Transverse colon (tissue), 4 donors: ENCODE results near the gene TMEM17. TPM values are rescaled to one million over a fixed set of nuclear protein-coding genes. Genes with fewer than 3 reads are reported as not detected.

Experiments used
- DNase-seq: peaks from one replicate; pipeline ENCODE4 v3.0.0-alpha.2; 2019
- H3K27ac ChIP-seq, 4 donors: fragments of 200-600 bp; sonication (generic); 2 replicates each; pipeline ENCODE4 v1.5.1; 2016 to 2018; ENCODE audit warnings: inconsistent platforms in 4 of 4
- H3K27me3 ChIP-seq: fragments of 200-600 bp; sonication (generic); 2 replicates; pipeline ENCODE4 v1.5.1; 2017; ENCODE audit warnings: inconsistent platforms
- H3K36me3 ChIP-seq, 4 donors: fragments of 200-600 bp; sonication (generic); 2 replicates each; pipeline ENCODE4 v1.5.1; 2017 to 2019; ENCODE audit warnings: inconsistent platforms in 4 of 4
- H3K4me1 ChIP-seq, 4 donors: fragments of 200-600 bp; sonication (generic); 2 replicates each; pipeline ENCODE4 v1.5.1; 2017 to 2020; ENCODE audit warnings: inconsistent platforms in 4 of 4
- H3K4me3 ChIP-seq, 4 donors: fragments of 200-600 bp; sonication (generic); 1 replicate in 1 of 4; 2 replicates in 3 of 4; pipeline versions ENCODE4 v1.5.1 to v1.6.1; 2017 to 2019; ENCODE audit warnings: inconsistent platforms in 4 of 4
- H3K9me3 ChIP-seq, 2 donors: fragments of 200-600 bp; sonication (generic); 2 replicates each; pipeline ENCODE4 v1.5.1; 2017 to 2019; ENCODE audit warnings: inconsistent platforms in 2 of 2
- EP300 ChIP-seq: sonication (generic); formaldehyde crosslinking; IDR thresholded peaks from one replicate; pipeline ENCODE4 v1.6.1; 2017; ENCODE audit warnings: antibody characterized with exemption, low read depth
- POLR2A ChIP-seq: fragments of 450-650 bp; IDR thresholded peaks from one replicate; pipeline ENCODE4 v1.6.1; 2016; ENCODE audit warnings: antibody characterized with exemption, mild to moderate bottlenecking, moderate library complexity
- POLR2AphosphoS5 ChIP-seq, 3 donors: sonication (generic); formaldehyde crosslinking; IDR thresholded peaks; one replicate each; pipeline ENCODE4 v1.6.1; 2016; ENCODE audit warnings: antibody characterized with exemption in 3 of 3
- WGBS, 2 donors: methylation state at CpG; one replicate each; pipeline ENCODE4 v1.1.5; 2018; ENCODE audit warnings: low coverage in 1 of 2; 5-methylcytosine and 5-hydroxymethylcytosine counted together
- in situ Hi-C, 4 donors: fragments of 200-750 bp; cut with MboI; loops; one replicate each; pipeline versions ENCODE4 v1.15.0 to v1.15.1; 2017; ENCODE audit warnings: low sequenced_read_pairs in 3 of 4, low pct_ligation_motif_present in 1 of 4, low pct_unique_long_range_greater_than_20kb in 1 of 4
- intact Hi-C: fragments of 100-400 bp; cut with DNase I; formaldehyde crosslinking; loops from one replicate; pipeline ENCODE4 v1.15.1; 2023; ENCODE audit warnings: low total_unique reads
- total RNA-seq, 4 donors: library from RNA; depleted of rRNA; stranded (reverse); fragments of >200 nt; gene quantifications; one replicate each; pipeline ENCODE4 v1.1.0, GENCODE V29; 2016
- TF ChIP-seq, protein P1 (sequence below), 5 experiments: fragments of 200-600 bp in 3 of 5; fragments of 450-650 bp in 2 of 5; sonication (generic) in 3 of 5; IDR thresholded peaks; 1 replicate in 2 of 5; 2 replicates in 3 of 5; pipeline ENCODE4 v1.5.1; 2016 to 2017; ENCODE audit warnings: antibody characterized with exemption in 5 of 5, inconsistent platforms in 3 of 5, mild to moderate bottlenecking in 2 of 5, moderate library complexity in 1 of 5

TMEM17 gene
- total RNA-seq, 4 donors from 2014 or later, result 0.96 to 1.4 TPM; not detected in 2

GRCh38 chr2:62458206-62458641, 47.8 kb downstream of the TMEM17 start:
- no peak for DNase-seq
- Histone ChIP-seq H3K27ac (no peak overlapping the region), H3K27me3 (no peaks in the 10 kb centered on the region), H3K9me3 (no peaks in the 10 kb centered on the region), H3K36me3 (no peaks in the 10 kb centered on the region), H3K4me1 (peaks cover 4 to 14% (median 8%) of the 10 kb centered on the region in 4 donors), H3K4me3 (no peak overlapping the region)
- TF ChIP-seq POLR2A (no peak), EP300 (no peak), POLR2AphosphoS5 (IDR thresholded peaks at IDR 0.05) (no peak)
- TF ChIP-seq, protein P1, sequence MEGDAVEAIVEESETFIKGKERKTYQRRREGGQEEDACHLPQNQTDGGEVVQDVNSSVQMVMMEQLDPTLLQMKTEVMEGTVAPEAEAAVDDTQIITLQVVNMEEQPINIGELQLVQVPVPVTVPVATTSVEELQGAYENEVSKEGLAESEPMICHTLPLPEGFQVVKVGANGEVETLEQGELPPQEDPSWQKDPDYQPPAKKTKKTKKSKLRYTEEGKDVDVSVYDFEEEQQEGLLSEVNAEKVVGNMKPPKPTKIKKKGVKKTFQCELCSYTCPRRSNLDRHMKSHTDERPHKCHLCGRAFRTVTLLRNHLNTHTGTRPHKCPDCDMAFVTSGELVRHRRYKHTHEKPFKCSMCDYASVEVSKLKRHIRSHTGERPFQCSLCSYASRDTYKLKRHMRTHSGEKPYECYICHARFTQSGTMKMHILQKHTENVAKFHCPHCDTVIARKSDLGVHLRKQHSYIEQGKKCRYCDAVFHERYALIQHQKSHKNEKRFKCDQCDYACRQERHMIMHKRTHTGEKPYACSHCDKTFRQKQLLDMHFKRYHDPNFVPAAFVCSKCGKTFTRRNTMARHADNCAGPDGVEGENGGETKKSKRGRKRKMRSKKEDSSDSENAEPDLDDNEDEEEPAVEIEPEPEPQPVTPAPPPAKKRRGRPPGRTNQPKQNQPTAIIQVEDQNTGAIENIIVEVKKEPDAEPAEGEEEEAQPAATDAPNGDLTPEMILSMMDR (IDR thresholded peaks at IDR 0.05), result no peak
- in situ Hi-C loops (loop anchor here in 2 of 4 donors (5.0 kb wide), 1 partner anchor 319 kb away; no protein-coding TSS in a partner anchor), intact Hi-C loops (loop anchor here (5.0 kb wide), 1 partner anchor 324 kb away; no protein-coding TSS in a partner anchor)
- 89% methylated on average over 10 of the region's 11 CpGs; no CpG with 5 or more reads in 1 of the 2 donors for WGBS, 2 donors

DNA sequence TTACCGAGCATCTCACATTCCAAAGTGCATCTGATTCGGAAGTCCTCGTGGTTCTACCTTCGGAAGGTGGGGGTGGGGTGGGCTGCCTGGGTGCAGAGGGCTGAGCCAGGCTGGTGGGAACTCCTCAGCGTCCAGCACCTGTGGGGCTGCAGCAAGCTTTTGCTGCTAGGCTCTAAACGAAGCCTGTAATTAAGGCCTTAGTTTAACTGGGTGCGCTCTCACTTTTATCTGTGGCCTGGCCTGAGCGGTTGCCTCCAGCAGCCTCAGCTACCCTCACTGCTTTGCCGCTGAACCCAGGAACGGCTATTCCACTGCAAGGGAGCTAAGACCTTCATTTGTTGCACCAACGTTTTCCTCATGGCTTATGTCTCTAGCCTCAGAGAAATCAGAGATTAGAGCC, 48.4 kb downstream of the TMEM17 start:
- Histone ChIP-seq H3K27ac (peak overlapping the region in 3 of 4 donors; percentile 70 to 82 (median 81)), H3K36me3 (no peaks in the 10 kb centered on the region), H3K27me3 (no peaks in the 10 kb centered on the region), H3K4me3 (peak overlapping the region in 3 of 4 donors; percentile 47 to 60 (median 47)), H3K4me1 (peaks cover 4 to 14% (median 8%) of the 10 kb centered on the region in 4 donors), H3K9me3 (no peaks in the 10 kb centered on the region)
- intact Hi-C loops, result loop anchor here (5.0 kb wide), 1 partner anchor 325 kb away; no protein-coding TSS in a partner anchor
- in situ Hi-C loops, result loop anchor here in 2 of 4 donors (5.0 kb wide), 1 partner anchor 320 kb away; no protein-coding TSS in a partner anchor
- WGBS, 2 donors, result 56% methylated on average over 10 of the region's 11 CpGs; no CpG with 5 or more reads in 1 of the 2 donors
- TF ChIP-seq POLR2AphosphoS5 (IDR thresholded peaks at IDR 0.05), result no peak
- no peak for TF ChIP-seq POLR2A
- TF ChIP-seq, protein P1 (IDR thresholded peaks at IDR 0.05), result no peak
- no peak for TF ChIP-seq EP300
- no peak for DNase-seq

DNA sequence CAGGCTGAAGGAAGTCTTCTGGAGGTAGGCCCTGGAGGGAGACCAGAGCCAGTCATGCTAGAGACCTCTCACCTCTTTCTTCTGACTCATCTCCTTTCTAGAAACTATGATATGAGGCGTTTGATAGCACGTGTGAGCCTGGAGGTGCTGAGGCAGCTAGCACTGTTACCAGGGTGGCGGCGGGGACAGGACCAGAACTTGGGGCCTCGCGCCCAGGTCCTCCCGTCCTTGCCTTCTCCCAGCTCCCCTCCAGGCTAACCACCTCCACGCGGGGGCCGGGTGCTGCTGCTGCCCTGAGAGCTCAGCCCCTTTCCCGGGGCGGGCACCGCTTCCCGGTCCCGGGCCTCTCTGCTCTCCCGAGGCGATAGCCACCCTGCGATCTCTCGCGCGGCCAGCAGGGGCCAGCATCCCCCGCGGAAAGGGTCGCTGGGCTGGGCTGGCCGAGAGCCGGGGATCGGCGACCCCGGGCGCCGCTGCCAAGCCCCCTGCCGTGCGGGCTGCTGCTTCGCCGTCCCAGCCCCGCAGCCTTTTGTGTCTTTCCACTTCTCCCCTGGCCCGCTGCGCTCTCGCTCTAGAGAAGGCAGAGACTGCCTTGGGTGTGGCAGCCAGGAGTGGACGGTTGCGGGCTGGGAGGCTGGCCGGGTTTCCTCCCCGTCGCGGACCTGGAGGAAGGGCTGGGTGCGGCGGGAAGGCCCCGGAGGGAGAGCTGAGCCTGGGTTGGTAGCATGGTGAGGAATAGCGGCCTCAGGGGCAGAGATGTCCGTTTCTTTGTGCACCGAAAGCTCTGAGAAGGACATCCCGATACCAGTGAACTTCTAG, 49.1 kb downstream of the TMEM17 start:
- H3K9me3 ChIP-seq, result no peaks in the 10 kb centered on the region
- H3K4me1 ChIP-seq, result peaks cover 4 to 14% (median 8%) of the 10 kb centered on the region in 4 donors
- H3K27me3 ChIP-seq, result no peaks in the 10 kb centered on the region
- H3K36me3 ChIP-seq, result no peaks in the 10 kb centered on the region
- TF ChIP-seq, protein P1 (IDR thresholded peaks at IDR 0.05), result peak; percentile 98 to 99 (median 99)
- TF ChIP-seq POLR2AphosphoS5 (IDR thresholded peaks at IDR 0.05) (no peak), EP300 (no peak), POLR2A (no peak)
- WGBS, 2 donors, result 8% methylated on average over 49 of the region's 52 CpGs; no CpG with 5 or more reads in 1 of the 2 donors
- peak overlapping the region; percentile 47 to 64 (median 54) for H3K4me3 ChIP-seq
- peak; percentile 70 for DNase-seq
- intact Hi-C loops (loop anchor here (5.0 kb wide), 1 partner anchor 325 kb away; no protein-coding TSS in a partner anchor), in situ Hi-C loops (loop anchor here in 2 of 4 donors (5.0 kb wide), 1 partner anchor 320 kb away; no protein-coding TSS in a partner anchor)
- peak overlapping the region; percentile 70 to 82 (median 76) for H3K27ac ChIP-seq
